HepG2 (cell line): ENCODE measurements around the gene ZNF548. TPM values are rescaled to one million over a fixed set of nuclear protein-coding genes. Genes with fewer than 3 reads are reported as not detected.
A peak's percentile ranks its signal among the peaks of the same experiment; 100 is the strongest.

Experiments used
- JDP2 ChIP-seq: sonication (generic); formaldehyde crosslinking; IDR thresholded peaks from 2 replicates; pipeline ENCODE4 v1.8.1; 2022; ENCODE audit warnings: missing genetic modification reagents, borderline replicate concordance
- MAFG ChIP-seq: sonication (generic); formaldehyde crosslinking; IDR thresholded peaks from 2 replicates; pipeline ENCODE4 v1.5.1; 2020; ENCODE audit warnings: mild to moderate bottlenecking, missing genetic modification reagents
- MIER2 ChIP-seq: IDR thresholded peaks from 2 replicates; pipeline ENCODE4 v1.6.1; 2016; ENCODE audit warnings: missing biosample characterization, missing genetic modification reagents
- NBN ChIP-seq: fragments of 450-650 bp; conservative IDR thresholded peaks from 2 replicates; pipeline ENCODE4 v1.6.1; 2017
- PAF1 ChIP-seq: IDR thresholded peaks from 2 replicates; pipeline ENCODE4 v1.6.1; 2016; ENCODE audit warnings: missing genetic modification reagents, missing compliant biosample characterization
- PRMT3 ChIP-seq: sonication (generic); formaldehyde crosslinking; IDR thresholded peaks from 2 replicates; pipeline ENCODE4 v1.8.1; 2022; ENCODE audit warnings: low read depth, mild to moderate bottlenecking, moderate library complexity, missing genetic modification reagents, borderline replicate concordance
- SATB2 ChIP-seq: sonication (generic); formaldehyde crosslinking; IDR thresholded peaks from 2 replicates; pipeline ENCODE4 v1.5.0; 2020; ENCODE audit warnings: missing genetic modification reagents
- SNAPC2 ChIP-seq: sonication (generic); formaldehyde crosslinking; IDR thresholded peaks from 2 replicates; pipeline ENCODE4 v1.8.1; 2022; ENCODE audit warnings: mild to moderate bottlenecking, missing genetic modification reagents
- STAT5B ChIP-seq: sonication (generic); formaldehyde crosslinking; IDR thresholded peaks from 2 replicates; pipeline ENCODE4 v1.4.0; 2020; ENCODE audit warnings: missing genetic modification reagents
- THYN1 ChIP-seq: sonication (generic); formaldehyde crosslinking; IDR thresholded peaks from 2 replicates; pipeline ENCODE4 v1.8.1; 2023; ENCODE audit warnings: low read depth, mild to moderate bottlenecking, moderate library complexity, missing genetic modification reagents, borderline replicate concordance
- ZNF24 ChIP-seq: fragments of 450-650 bp; IDR thresholded peaks from 2 replicates; pipeline ENCODE4 v1.6.1; 2017; ENCODE audit warnings: antibody characterized with exemption, mild to moderate bottlenecking
- ZNF543 ChIP-seq: sonication (generic); formaldehyde crosslinking; IDR thresholded peaks from 2 replicates; pipeline ENCODE4 v1.4.0; 2020; ENCODE audit warnings: mild to moderate bottlenecking, missing genetic modification reagents
- ZNF768 ChIP-seq: sonication (generic); formaldehyde crosslinking; IDR thresholded peaks from 2 replicates; pipeline ENCODE4 v1.4.0; 2020; ENCODE audit warnings: missing genetic modification reagents
- ZNF841 ChIP-seq: sonication (generic); formaldehyde crosslinking; IDR thresholded peaks from 2 replicates; pipeline ENCODE4 v1.8.1; 2023; ENCODE audit warnings: missing genetic modification reagents, borderline replicate concordance
- ZNF850 ChIP-seq: sonication (generic); formaldehyde crosslinking; conservative IDR thresholded peaks from 2 replicates; pipeline ENCODE4 v1.9.0; 2021; ENCODE audit warnings: mild to moderate bottlenecking, missing genetic modification reagents
- polyA plus RNA-seq, 8 experiments: library from polyadenylated mRNA; depleted of rRNA in 3 of 8; stranded (reverse) in 7 of 8; unstranded in 1 of 8; fragments of >200 nt; fragmentation: Illumina TruSeq in 4 of 8; extraction: Trizol in 4 of 8; gene quantifications; 2 replicates each; pipeline versions ENCODE4 v1.2.1 to v1.2.3, GENCODE V29; 2011 to 2016; ENCODE audit warnings: low read depth in 4 of 8, missing spikeins in 1 of 8, mixed read lengths in 1 of 8; ENCODE audit not compliant: insufficient read depth in 1 of 8
- total RNA-seq, 5 experiments: library from RNA; depleted of rRNA; stranded (reverse); fragments of >200 nt; fragmentation: Illumina TruSeq; extraction: Trizol; gene quantifications; 2 replicates each; pipeline ENCODE4 v1.2.3, GENCODE V29; 2016; ENCODE audit warnings: low read depth in 1 of 5
- TF ChIP-seq, protein P1 (sequence below): sonication (generic); formaldehyde crosslinking; IDR thresholded peaks from 2 replicates; pipeline ENCODE4 v1.8.0; 2022; ENCODE audit warnings: mild to moderate bottlenecking, missing genetic modification reagents, moderate library complexity
- TF ChIP-seq, protein P2 (sequence below): conservative IDR thresholded peaks from 2 replicates; pipeline ENCODE4 v1.6.1; 2018; ENCODE audit warnings: missing genetic modification reagents
- TF ChIP-seq, protein P3 (sequence below): sonication (generic); formaldehyde crosslinking; IDR thresholded peaks from 2 replicates; pipeline ENCODE4 v1.4.0; 2020; ENCODE audit warnings: missing genetic modification reagents
- TF ChIP-seq, protein P4 (sequence below): sonication (generic); formaldehyde crosslinking; IDR thresholded peaks from 2 replicates; pipeline ENCODE4 v1.8.1; 2022; ENCODE audit warnings: low read depth, mild to moderate bottlenecking, missing genetic modification reagents
- TF ChIP-seq, protein P5 (sequence below): sonication (generic); formaldehyde crosslinking; IDR thresholded peaks from 2 replicates; pipeline ENCODE4 v1.5.1; 2020; ENCODE audit warnings: missing genetic modification reagents, mild to moderate bottlenecking, borderline replicate concordance

The ZNF548 gene
- total and polyA plus RNA-seq, 2 of the 13 experiments (the other 11 are each of a cell fraction or from before 2014, with no cell fraction given), result 19.6 to 24.9 TPM

DNA sequence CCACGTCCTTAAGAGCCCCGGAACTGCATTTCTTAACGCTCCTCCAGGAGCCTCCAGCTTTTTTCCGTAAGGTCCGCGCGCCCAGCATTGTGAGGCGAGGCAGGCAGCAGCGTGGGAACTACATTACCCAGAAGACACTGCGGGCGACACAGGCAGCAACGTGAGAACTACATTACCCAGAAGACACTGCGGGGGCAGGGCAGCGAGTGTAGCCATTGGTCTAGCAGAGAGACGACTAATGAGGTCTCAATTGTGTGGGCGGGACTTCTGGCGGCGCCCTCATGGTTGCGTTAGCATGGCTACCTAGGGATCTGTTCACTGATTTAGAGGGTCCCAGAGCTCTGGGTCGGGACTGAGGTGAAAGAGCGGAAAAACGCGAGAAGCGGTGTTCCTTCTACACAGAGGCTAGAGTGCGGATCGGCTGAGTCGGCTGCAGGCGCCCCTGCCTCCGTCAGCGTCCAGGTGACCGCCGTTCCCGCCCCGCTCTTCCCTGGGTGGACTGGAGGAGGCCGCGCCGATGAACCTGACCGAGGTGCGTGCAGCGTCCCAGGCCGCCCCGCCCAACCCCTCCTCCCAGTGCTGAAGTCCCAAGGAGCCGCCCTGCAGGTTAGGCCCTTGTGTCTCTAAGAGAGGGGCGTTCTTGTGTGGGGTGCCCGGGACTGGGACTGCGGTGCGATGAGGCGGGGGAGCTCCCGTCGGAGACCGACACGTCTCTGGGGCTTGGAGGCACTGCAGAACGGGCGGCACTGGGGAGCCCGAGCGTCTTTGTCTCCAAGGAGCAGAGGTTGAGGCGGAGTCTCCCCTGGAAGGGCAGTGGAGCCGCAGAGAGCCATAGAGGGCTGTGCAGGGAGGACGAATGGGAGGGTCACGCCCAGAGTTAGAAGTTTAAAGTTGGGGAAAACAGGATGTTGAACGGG, 45.7 kb downstream of the ZNF548 start, which contains the start of gene ZNF749 (continued):
- no peak; the same call in 1 of the 2 replicates for TF ChIP-seq ZNF768
- no peak for TF ChIP-seq THYN1 (CRISPR knock-in tag)
- no peak for TF ChIP-seq ZNF850 (CRISPR knock-in tag)
- TF ChIP-seq PAF1, result no peak
- TF ChIP-seq, protein P1, sequence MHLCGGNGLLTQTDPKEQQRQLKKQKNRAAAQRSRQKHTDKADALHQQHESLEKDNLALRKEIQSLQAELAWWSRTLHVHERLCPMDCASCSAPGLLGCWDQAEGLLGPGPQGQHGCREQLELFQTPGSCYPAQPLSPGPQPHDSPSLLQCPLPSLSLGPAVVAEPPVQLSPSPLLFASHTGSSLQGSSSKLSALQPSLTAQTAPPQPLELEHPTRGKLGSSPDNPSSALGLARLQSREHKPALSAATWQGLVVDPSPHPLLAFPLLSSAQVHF, result peak; percentile 81; the same call in 1 of the 2 replicates
- no peak for TF ChIP-seq MIER2 (CRISPR knock-in tag)
- TF ChIP-seq NBN, result no peak
- TF ChIP-seq SATB2, result no peak
- TF ChIP-seq JDP2 (CRISPR knock-in tag), result no peak
- TF ChIP-seq, protein P2, sequence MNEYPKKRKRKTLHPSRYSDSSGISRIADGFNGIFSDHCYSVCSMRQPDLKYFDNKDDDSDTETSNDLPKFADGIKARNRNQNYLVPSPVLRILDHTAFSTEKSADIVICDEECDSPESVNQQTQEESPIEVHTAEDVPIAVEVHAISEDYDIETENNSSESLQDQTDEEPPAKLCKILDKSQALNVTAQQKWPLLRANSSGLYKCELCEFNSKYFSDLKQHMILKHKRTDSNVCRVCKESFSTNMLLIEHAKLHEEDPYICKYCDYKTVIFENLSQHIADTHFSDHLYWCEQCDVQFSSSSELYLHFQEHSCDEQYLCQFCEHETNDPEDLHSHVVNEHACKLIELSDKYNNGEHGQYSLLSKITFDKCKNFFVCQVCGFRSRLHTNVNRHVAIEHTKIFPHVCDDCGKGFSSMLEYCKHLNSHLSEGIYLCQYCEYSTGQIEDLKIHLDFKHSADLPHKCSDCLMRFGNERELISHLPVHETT (CRISPR knock-in tag), result no peak; the same call in 1 of the 2 replicates
- no peak; the same call in none of the 2 replicates for TF ChIP-seq ZNF543 (CRISPR knock-in tag)
- no peak for TF ChIP-seq MAFG (CRISPR knock-in tag)
- no peak for TF ChIP-seq SNAPC2 (CRISPR knock-in tag)
- TF ChIP-seq ZNF24, result no peak
- no peak for TF ChIP-seq PRMT3 (CRISPR knock-in tag)
- TF ChIP-seq, protein P3, sequence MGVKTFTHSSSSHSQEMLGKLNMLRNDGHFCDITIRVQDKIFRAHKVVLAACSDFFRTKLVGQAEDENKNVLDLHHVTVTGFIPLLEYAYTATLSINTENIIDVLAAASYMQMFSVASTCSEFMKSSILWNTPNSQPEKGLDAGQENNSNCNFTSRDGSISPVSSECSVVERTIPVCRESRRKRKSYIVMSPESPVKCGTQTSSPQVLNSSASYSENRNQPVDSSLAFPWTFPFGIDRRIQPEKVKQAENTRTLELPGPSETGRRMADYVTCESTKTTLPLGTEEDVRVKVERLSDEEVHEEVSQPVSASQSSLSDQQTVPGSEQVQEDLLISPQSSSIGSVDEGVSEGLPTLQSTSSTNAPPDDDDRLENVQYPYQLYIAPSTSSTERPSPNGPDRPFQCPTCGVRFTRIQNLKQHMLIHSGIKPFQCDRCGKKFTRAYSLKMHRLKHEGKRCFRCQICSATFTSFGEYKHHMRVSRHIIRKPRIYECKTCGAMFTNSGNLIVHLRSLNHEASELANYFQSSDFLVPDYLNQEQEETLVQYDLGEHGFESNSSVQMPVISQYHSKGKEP (CRISPR knock-in tag), result no peak; the same call in 1 of the 2 replicates
- 0 out of 2 replicates have a peak, but pooled peaks have one; percentile 32 for TF ChIP-seq ZNF841 (CRISPR knock-in tag)
- TF ChIP-seq, protein P4, sequence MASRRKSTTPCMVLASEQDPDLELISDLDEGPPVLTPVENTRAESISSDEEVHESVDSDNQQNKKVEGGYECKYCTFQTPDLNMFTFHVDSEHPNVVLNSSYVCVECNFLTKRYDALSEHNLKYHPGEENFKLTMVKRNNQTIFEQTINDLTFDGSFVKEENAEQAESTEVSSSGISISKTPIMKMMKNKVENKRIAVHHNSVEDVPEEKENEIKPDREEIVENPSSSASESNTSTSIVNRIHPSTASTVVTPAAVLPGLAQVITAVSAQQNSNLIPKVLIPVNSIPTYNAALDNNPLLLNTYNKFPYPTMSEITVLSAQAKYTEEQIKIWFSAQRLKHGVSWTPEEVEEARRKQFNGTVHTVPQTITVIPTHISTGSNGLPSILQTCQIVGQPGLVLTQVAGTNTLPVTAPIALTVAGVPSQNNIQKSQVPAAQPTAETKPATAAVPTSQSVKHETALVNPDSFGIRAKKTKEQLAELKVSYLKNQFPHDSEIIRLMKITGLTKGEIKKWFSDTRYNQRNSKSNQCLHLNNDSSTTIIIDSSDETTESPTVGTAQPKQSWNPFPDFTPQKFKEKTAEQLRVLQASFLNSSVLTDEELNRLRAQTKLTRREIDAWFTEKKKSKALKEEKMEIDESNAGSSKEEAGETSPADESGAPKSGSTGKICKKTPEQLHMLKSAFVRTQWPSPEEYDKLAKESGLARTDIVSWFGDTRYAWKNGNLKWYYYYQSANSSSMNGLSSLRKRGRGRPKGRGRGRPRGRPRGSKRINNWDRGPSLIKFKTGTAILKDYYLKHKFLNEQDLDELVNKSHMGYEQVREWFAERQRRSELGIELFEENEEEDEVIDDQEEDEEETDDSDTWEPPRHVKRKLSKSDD (CRISPR knock-in tag), result no peak
- no peak for TF ChIP-seq STAT5B (CRISPR knock-in tag)
- TF ChIP-seq, protein P5, sequence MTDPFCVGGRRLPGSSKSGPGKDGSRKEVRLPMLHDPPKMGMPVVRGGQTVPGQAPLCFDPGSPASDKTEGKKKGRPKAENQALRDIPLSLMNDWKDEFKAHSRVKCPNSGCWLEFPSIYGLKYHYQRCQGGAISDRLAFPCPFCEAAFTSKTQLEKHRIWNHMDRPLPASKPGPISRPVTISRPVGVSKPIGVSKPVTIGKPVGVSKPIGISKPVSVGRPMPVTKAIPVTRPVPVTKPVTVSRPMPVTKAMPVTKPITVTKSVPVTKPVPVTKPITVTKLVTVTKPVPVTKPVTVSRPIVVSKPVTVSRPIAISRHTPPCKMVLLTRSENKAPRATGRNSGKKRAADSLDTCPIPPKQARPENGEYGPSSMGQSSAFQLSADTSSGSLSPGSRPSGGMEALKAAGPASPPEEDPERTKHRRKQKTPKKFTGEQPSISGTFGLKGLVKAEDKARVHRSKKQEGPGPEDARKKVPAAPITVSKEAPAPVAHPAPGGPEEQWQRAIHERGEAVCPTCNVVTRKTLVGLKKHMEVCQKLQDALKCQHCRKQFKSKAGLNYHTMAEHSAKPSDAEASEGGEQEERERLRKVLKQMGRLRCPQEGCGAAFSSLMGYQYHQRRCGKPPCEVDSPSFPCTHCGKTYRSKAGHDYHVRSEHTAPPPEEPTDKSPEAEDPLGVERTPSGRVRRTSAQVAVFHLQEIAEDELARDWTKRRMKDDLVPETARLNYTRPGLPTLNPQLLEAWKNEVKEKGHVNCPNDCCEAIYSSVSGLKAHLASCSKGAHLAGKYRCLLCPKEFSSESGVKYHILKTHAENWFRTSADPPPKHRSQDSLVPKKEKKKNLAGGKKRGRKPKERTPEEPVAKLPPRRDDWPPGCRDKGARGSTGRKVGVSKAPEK (CRISPR knock-in tag), result no peak
